GM18508 (cell line): Measurements from ENCODE around the gene ADAMTS13.
"Not testable (repeated sequence)": the region's sequence is repeated elsewhere in the genome, so short reads cannot be mapped to it uniquely, and the experiment has no call there.

ENCODE experiments used
- ATAC-seq: cut with Tn5 transposase; IDR thresholded peaks from one replicate; pipeline ENCODE4 v1.9.1; 2021; ENCODE audit warnings: moderate number of reproducible peaks; ENCODE audit not compliant: insufficient read depth, unreplicated experiment

ADAMTS13 gene

GRCh38 chr9:133421615-133422542 is at the start of gene ADAMTS13:
TSS of gene ADAMTS13 (plus strand) at chr9:133422367. CDS start at chr9:133422444, 77 bp downstream.
- ATAC-seq = no peak

- ATAC-seq = no peak
These were observed 47.5 kb upstream of the ADAMTS13 start for GRCh38 chr9:133374612-133375115.

- ATAC-seq = no peak
These were observed 46.9 kb upstream of the ADAMTS13 start for GRCh38 chr9:133375116-133375723.

- no peak for ATAC-seq
These were observed 46.2 kb upstream of the ADAMTS13 start, which contains the start of the genes STKLD1 and SURF4 for GRCh38 chr9:133375724-133376654. TSS of gene STKLD1 (plus strand) at chr9:133376366. CDS start at chr9:133376474, 108 bp downstream. TSS of gene SURF4 (minus strand) at chr9:133376060. CDS start at chr9:133375969, 91 bp downstream.

- ATAC-seq = not testable (repeated sequence)
These were observed 44.9 kb upstream of the ADAMTS13 start for GRCh38 chr9:133377280-133377679.

- ATAC-seq = no peak
These were observed 44.4 kb upstream of the ADAMTS13 start for GRCh38 chr9:133377721-133378216.

GRCh38 chr9:133378408-133378962 is 43.7 kb upstream of the ADAMTS13 start:
- no peak for ATAC-seq

- ATAC-seq = no peak
These were observed 42.7 kb upstream of the ADAMTS13 start for GRCh38 chr9:133379153-133380086.

GRCh38 chr9:133380734-133381133 is 41.4 kb upstream of the ADAMTS13 start:
- no peak for ATAC-seq

- no peak for ATAC-seq
These were observed 39.5 kb upstream of the ADAMTS13 start for GRCh38 chr9:133382507-133383141.

- ATAC-seq = no peak
These were observed 38.7 kb upstream of the ADAMTS13 start for GRCh38 chr9:133383438-133383837.

GRCh38 chr9:133384736-133385321 is 37.3 kb upstream of the ADAMTS13 start:
- ATAC-seq = no peak

GRCh38 chr9:133385452-133385851 is 36.7 kb upstream of the ADAMTS13 start:
- ATAC-seq = no peak

GRCh38 chr9:133386338-133386737 is 35.8 kb upstream of the ADAMTS13 start:
- ATAC-seq = no peak

GRCh38 chr9:133387680-133388079 is 34.5 kb upstream of the ADAMTS13 start:
- no peak for ATAC-seq

GRCh38 chr9:133389025-133389557 is 33.1 kb upstream of the ADAMTS13 start:
- no peak for ATAC-seq

GRCh38 chr9:133389562-133389961 is 32.6 kb upstream of the ADAMTS13 start:
- no peak for ATAC-seq
